ENCODE data around the gene COPA.

The COPA gene

DNA sequence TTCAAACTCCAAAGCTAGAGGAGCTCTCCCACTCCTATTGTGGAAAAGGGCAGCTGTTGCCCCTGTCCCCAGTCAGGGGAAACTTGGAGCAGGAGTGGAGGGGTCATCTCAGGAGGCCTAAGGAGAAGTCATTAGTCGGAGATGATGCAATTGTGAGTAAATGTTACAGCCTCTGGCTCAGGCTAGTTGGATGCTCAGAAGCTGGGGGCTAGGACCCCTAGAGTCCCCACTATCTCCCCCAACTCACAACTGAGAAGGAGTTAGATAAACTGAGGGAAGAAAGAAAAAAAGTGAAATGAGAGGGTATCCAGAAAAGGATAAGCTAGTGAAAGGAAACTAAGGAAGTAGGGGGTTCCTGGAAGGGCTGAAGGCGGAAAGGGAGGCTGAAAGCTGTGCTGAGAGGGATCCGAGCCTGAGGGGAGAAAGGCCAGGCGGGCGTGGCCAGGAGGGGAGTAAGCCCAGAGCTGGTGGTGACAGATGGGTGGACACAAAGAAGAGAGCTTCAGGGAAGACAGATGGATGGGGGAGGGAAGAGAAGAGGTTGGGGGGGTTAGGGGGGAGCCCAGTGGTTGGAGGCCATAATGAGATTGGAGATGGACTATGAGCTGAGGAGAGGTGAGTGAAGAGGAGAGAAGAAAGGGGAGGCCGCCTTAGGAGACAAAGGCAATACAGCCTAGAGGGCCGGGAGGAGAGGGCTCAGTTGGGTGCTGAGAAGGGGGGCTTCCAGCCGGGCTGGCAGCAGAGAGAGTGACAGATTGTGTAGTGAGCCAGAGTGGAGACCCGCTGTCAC lies 19.3 kb upstream of the COPA start:
- DNase-seq (ENCODE audit: low spot score), result peak; percentile 92

DNA sequence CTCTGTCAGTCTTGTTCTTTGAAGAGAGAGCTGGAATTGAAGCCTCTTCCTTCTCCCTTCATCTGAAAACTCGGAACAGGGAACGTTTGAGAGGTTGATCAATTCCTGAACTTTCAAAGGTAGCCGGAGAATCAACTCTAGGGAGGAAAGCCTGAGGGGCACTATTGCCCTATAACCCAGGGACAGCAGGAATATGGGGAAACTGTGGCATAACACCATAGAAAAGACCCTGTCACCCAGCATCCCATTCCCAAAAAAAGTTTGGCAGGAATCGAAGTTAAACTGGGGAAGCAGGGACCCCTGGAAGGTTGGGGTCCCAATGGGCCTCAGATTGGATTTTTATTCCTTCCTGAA lies 18.7 kb upstream of the COPA start:
- no peak for DNase-seq (ENCODE audit: low spot score)

- no peak for DNase-seq (ENCODE audit: low spot score)
Measured at GRCh38 chr1:160361199-160361598, 18.1 kb upstream of the COPA start.

DNA sequence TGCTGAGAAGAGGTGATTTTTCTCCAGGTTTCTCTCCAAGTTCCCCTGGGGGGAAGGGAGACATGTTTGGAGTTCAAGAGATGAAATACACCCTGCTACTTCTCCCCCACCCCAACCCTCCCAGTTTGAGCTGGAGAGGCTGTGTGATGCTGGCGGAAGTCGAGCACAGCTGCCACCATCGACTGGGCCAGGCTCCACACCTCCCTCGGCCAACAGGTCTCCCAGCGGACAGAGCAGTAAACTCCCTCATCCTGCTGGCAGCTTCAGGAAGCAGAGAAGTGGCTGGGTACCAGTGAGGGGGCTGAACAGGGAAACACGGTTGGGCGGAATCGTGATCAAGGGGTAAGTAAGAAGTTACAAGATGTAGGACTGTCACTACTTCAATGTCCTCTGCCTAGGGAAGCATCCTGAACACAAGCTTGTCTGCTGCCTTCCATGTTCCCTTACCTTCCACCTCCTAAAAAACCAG lies 17.2 kb upstream of the COPA start:
- DNase-seq (ENCODE audit: low spot score), result no peak

DNA sequence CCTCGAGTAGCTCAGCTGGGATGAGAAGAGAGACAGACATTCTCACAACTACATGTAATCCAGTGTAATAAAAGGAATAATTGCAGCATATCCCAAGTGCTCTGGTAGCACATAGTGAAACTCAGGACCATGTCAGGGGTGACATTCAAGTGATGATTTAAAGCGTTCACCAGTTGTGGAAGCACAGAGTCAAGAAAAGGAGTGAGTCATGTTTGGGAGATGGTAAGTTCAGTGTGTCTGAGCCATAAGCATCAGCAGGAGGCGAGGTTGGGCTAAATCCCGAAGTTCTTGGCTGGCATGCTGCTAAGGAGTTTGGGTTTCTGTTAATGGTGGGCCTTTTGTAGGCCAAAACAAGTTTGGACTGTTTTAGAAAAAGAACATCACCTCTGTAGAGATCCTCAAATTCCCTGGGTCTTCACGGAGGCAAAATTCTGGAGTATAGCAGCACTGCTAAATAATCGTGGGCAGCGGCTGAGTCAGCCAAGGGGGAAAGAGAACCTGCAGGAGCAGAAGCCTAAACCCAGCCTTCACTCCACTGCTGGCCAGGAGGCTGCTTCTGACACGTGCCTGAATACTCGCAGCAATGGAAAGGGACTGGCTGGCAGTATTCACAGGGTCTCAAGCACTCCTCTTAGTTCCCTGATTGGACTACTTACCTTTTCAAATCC lies 16.6 kb upstream of the COPA start:
- no peak for DNase-seq (ENCODE audit: low spot score)

- DNase-seq (ENCODE audit: low spot score), result no peak
Measured at GRCh38 chr1:160358073-160358472, 15.0 kb upstream of the COPA start.

DNA sequence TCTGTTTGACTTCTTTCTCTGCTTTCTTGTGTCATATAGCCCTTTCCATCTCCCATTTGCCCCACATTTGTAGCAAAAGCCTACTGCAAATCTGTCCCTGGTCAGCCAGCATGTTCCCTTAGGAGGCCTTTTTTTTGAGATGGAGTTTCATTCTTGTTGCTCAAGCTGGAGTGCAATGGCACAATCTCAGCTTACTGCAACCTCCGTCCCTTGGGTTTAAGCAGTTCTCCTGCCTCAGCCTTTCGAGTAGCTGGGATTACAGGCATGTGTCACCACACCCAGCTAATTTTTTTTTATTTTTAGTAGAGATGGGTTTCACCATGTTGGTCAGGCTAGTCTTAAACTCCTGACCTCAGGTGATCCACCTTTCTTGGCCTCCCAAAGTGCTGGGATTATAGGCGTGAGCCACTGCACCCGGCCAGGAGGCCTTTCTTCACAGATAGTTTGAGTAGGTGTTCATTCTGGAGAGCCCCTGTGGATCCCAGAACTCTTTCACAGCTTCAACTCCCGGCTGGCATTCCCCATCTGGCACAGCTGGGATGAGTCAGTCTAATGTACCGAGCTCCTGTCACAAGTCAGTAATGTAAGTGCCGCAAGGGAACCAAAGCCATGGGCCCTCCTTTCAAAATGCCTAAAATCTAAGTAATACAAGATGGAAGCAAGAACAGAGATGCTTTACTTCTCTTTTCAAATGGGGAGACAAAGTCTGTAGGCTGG lies 14.4 kb upstream of the COPA start:
- no peak for DNase-seq (ENCODE audit: low spot score)

- DNase-seq (ENCODE audit: low spot score), result peak; percentile 81
Measured at GRCh38 chr1:160354388-160354985, 11.4 kb upstream of the COPA start.

GRCh38 chr1:160353223-160353622 lies 10.2 kb upstream of the COPA start:
- peak; percentile 55 for DNase-seq (ENCODE audit: low spot score)

DNA sequence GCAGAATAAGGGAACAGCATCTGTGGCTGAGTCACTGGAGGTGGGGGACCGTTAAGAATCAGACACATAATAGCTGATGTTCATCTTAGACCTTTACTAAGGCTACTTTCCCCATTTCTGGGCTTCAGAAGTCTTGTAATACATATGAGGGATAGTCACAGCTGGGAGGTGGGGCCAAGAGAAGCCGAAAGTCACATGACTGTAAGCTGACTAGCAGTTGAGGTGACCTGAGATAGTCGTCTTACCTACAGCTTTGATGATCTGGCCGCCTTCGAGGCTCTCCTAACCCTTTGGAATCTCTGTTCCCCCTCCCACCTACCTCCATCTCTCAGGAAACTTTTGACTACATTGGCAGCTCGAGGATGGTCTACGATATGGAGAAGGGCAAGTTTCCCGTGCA lies 9.5 kb upstream of the COPA start:
- DNase-seq (ENCODE audit: low spot score), result no peak

DNA sequence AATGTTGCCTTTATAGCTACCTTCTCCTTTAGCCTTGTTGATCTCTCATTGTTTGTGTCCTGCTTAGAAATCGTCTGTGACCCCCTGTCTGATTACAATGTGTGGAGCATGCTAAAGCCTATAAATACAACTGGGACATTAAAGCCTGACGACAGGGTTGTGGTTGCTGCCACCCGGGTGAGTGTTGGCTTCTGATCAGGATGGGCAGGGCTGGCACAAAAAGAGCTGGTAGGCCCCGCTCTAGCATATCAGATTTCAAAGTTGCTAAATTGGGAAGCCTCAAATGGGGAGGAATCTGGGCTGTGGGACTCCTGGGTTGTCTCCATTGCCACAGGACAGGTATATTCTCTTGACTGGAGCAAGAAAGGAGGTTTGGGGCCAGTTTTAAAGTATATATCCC lies 8.6 kb upstream of the COPA start:
- no peak for DNase-seq (ENCODE audit: low spot score)

DNA sequence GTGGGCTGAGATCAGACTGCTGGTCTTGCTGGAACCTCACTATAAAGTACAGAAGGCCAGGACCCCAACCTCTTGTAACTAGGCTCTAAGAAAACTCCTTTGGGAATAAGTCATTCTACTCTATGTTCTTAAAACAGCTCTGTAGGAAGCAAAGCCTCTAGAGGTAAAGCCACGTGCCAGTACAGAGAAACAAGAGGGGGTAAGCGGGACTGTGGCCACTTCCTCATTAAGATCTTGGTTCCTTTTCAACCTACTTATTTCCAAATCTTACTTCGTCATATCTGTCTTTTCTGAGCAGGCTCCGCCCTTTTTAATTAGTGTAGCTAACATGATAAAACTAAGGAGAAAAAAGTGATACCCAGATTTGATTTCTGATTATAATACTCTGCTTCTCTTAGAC lies 3.9 kb upstream of the COPA start:
- no peak for DNase-seq (ENCODE audit: low spot score)

GRCh38 chr1:160346463-160346862 lies 3.4 kb upstream of the COPA start:
- no peak for DNase-seq (ENCODE audit: low spot score)

GRCh38 chr1:160344936-160345335 lies 1.9 kb upstream of the COPA start:
- no peak for DNase-seq (ENCODE audit: low spot score)

GRCh38 chr1:160344241-160344640 lies 1.2 kb upstream of the COPA start:
- no peak for DNase-seq (ENCODE audit: low spot score)

GRCh38 chr1:160342526-160342925 lies 524 bp downstream of the COPA start:
- no peak for DNase-seq (ENCODE audit: low spot score)

DNA sequence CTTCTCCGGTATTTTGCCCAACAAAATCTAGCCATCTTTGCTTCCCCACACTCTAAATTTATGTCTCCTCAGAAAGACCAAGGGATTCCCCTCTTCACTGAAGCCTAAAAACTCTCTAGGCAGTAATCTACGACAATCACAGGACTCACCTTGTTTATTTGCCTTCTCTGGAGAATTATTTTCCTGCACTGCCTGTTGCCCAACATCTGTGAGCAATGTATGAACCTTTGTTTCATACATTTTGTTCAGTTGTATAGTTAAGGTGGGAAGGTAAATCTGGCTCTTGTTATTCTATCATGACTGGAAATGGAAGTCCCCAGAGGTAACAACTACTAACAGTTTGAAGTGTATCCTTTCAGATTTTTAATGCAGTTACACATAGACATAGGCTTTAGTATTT lies 2.2 kb downstream of the COPA start:
- DNase-seq (ENCODE audit: low spot score), result no peak

DNA sequence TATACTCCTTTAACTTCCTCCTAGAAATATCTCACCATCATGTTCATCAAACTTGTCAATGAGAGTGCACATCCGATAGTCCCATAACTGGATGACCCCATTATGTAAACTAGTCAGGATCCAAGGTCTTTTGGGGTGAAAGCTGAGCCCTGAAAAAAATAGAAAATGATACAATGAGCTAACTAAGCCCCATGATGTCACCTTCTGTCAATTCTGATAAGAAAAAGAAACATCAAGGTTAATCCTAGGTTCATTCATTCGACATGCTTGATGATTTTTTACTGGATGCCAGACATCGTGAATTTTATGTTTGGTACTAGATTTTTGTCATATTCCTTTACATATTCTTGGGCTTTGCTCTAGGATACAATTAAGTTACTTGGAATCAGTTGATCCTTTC lies 2.9 kb downstream of the COPA start:
- DNase-seq (ENCODE audit: low spot score), result no peak

DNA sequence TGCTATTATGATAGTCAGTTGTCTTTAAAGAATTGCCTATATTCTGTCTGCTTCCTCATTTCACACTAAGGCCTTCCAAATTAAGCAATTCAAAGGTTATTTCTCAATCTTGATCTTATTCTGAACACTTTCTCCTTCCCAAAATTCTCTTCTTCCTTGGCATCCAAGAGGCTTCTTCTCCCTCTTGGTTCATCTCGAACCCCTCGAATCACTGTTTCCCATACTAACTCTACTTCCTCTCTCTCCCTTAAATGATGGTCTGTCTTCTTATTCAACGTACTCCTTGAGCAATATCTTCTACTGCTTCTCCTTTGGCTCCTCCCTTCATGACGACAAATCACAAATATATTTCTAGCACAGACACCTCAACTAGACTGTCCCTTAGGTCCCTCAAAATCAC lies 4.5 kb downstream of the COPA start:
- DNase-seq (ENCODE audit: low spot score), result no peak

- no peak for DNase-seq (ENCODE audit: low spot score)
Measured at GRCh38 chr1:160332516-160332915, 10.5 kb downstream of the COPA start.

DNA sequence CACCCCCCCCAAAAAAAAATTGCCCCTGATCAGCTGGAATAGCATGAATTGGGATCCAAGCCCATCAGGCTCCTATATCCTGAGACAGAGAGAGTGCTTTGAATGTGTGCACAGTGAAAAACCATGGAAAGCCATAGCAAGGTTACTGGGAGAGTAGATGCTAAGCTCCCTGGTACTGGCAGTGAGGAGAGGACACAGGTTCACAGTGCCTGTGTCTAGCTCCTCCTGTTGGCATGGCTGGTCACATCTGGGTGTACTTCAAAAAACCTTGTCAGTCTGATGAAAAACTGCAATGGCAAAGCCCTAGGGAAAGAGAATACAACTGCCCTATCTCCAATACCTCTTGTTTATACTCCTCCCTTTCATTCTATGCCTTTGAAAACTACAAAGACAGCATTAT lies 12.9 kb downstream of the COPA start:
- no peak for DNase-seq (ENCODE audit: low spot score)

- no peak for DNase-seq (ENCODE audit: low spot score)
Measured at GRCh38 chr1:160328184-160328583, 14.9 kb downstream of the COPA start.

DNA sequence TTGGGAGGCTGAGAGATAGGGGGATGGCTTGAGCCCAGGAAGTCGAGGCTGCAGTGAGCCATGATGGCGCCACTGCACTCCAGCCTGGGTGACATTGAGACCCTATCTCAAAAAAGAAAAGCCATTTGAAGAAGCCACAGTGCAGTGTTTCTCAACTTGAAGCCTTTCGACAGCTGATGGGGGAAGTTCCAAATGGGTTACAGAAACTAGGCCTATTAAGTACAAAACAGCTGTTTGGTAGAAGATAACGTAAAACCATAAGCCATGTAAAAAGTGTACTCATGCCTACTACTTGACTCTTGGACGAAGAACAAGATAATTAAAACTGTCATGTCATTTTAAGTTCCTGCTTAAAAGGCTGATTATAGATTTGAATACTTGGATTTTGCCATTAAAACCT lies 16.6 kb downstream of the COPA start:
- no peak for DNase-seq (ENCODE audit: low spot score)
